Epidermal melanocyte (primary cell): ENCODE results near the gene BMPER.

Experiments used
- DNase-seq: peaks from one replicate; pipeline ENCODE4 v3.0.0; 2011; ENCODE audit warnings: low spot score; ENCODE audit not compliant: insufficient read length

BMPER gene

DNA sequence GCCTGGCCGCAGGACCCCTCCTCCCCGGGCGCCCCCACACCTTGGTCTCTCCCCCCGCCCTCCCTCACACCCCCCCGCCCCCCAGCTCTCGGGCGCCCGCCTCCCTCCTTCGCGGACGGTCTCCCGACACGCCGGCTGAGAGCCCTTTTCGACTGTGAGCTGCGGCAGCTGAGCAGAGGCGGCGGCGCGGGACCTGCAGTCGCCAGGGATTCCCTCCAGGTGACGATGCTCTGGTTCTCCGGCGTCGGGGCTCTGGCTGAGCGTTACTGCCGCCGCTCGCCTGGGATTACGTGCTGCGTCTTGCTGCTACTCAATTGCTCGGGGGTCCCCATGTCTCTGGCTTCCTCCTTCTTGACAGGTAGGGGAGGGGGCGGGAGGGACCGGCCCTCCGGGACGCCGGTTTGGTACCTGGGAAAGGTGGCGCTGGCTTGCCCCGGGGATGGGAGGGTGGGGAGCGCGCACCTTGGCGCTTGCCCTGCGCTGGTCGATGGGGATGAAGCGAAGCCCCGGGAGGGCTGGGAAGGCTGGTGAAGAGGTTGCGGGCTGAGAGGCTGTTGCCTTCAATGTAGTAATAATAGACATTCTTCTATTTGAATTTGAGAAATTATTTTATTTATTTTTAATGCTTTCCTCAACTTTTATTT is at the start of gene BMPER:
TSS of gene BMPER (plus strand) at position 151 of the 644 bp plus-strand sequence. CDS start at position 226, 75 bp downstream.
- DNase-seq, result no peak

DNA sequence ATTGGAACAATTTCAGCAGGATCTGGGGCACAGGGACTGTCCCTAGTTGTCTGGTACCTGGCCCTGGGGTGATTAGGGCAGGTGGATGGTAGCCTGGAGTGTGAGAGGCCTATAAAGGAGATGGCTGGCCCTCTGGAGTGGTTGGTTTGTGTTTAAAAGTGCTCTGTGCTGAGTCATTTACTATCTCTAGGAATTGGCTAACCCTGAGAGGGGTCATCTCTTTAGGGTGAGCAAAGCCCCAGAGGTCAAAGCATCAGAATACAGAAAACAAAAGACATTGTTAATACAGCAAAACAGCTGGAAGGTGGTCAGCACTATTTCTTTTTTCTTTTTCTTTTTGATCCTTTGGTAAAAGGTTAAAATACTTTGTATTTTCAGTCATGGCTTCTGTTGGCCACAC is 43.4 kb upstream of the BMPER start:
- no peak for DNase-seq

DNA sequence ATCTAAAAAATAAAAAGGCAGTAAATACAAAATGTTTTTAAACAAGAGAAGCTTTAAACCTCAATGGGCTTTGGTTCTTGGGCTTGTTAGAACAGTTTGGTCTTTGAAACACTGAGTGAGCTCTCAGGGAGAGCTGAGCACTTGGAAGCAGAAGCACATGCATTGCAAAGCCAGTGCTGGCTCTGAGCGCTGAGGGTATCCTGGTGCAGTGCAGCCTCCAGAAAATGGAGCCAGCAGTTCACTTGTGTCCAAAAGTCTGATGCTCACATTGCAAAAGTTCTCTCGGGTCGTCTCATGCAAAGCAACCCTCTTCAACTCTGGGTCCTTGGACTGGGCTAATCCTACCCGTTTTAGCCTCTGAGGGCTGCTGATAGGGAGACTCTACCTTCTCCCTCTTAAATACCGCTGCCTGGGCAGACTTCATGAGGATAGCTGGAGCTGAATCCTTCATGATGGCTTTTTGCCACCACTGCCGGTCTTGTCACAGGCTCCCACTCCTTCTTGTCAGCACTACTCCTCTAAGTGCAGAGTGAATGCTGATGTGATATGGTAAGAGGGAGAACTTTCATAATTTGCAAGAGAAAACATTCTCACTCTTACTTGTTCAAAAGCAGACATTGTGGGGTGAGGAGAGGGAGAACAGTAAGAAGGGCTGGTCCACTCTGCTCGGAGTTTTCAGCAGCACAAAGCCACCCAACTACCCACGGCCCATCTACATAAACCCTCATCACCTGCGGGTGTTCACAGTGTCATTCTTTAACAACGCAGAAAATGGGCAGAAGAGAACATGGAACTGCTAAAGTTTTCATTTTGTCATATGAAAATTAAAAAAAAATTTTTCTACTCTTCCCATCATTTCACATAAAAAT is 42.2 kb upstream of the BMPER start:
- DNase-seq, result no peak

DNA sequence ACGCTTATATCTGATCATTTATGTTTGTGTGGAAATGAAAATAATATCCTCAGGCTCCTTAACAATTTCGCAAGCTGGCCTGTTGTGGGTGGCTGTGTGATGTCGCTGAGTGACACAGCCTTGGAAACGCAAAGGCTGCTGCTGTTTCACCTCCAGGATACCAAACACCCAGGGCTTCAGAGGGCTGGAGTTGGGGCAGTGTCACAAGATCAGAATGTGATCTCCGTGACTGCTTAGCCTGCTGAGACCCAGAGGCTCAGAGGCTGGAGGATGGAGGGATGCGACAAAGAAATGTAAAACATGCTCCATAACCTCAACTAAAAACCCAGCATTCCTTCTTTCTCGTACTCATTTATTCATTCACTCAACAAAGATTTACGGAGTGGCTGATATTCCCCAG is 37.2 kb upstream of the BMPER start:
- peak; percentile 56 for DNase-seq

DNA sequence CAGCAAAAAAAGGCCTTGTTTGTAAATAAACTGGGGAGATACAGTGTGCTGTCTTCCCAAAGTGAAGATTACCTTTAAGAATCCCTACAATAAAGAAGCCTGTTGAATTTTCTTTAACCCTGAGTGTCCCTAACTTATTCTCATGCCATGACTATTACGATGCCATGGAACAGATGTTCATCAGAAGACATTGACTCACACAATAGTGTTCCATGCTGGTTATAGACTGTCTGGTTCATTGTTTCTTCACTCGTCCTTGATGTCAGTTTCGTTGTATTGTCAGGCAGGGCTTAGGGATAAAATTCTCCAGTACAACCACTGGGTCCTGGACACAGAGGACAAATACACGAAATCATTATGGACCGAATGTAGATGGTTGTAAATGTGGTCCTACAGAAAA is 36.2 kb upstream of the BMPER start:
- DNase-seq, result no peak

DNA sequence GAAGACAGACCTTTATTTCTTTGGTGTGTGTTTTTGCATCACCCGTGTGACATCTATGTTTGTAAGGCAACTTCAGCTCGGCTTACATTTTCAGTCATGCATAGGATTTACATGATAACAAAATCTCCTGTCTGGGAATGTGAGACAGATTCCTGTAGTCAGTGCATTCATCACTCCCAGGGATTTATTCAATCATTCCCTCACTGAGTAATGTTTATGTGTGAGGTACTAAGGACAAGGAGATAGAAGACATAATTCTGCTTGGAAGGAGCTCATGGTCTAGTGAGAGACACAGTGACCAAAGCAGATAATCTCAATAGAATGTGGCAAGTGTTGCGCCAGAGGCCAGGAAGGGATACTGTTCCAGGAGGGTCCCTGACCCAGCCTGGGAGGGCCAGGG is 35.2 kb upstream of the BMPER start:
- DNase-seq, result no peak

DNA sequence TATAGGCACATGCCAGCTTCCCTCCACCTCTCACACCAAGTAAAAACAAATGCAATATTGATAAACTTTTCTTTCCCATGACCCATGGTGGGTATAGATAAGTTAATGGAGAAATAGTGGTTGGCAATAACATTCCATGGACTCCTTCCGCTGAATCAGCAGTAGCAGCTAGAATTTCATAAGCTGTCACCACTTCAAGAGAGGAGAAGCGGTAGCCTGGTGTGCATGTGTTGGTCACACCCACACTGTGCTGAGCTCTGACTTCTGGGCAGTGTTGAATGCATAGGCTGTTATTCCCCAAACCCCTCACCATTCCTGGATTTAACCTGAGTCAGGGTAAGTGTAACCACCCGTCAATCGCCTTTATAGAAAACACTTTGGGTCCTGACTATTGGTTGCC is 32.5 kb upstream of the BMPER start:
- no peak for DNase-seq

DNA sequence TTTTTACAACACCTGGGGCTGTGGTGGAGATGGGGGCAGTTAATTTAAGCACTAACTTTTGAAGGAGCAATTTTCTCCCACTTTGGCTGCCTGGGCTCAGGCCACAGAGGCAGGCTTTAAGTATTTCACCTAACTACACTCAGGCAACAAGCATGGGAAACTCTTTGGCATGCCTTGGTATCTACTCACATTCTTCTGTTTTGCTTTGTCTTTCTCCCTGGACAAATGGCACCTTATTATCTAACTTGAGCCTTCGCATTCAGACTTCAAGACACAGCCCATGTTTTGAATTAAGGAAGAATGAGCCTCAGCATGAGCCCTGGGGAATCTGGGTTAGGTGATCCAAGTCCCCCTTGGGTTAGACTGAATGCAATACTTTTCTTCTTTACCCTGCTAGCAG is 31.8 kb upstream of the BMPER start:
- DNase-seq, result no peak

DNA sequence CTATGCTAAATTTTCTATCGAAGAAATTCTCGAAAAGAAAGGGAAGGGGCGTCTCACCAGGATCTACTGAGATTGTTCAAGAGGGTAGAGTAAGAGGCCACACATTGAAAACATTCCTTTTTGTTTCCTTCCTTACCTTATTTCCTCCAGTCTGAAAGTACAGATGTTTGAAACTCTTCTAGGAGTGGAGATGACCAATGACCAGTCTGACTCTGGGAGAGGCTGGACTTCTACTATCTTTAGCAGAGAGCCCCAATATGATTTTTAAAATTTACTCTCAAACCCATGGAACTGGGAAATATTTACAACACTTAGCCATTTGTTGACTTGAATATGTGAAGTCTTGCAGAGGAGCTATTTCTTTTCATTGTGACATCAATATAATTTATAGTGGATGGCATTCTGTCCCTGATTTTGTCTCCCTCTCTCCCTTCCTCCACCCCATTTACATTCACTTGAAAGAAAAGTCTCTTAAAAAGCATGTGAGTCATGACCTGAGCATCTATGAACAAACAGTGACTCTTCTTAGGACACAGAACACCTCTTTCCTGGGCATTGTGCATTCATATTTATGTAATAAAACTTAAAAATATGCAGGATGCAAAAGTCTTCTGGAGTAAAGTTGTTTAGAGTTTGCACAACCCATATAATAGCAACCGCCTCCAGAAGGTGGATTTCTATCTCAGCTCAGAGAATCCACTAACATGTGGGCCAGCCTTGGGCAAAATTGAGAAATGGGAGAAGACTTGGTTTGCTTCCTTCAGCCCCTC is 31.2 kb upstream of the BMPER start:
- DNase-seq, result no peak

DNA sequence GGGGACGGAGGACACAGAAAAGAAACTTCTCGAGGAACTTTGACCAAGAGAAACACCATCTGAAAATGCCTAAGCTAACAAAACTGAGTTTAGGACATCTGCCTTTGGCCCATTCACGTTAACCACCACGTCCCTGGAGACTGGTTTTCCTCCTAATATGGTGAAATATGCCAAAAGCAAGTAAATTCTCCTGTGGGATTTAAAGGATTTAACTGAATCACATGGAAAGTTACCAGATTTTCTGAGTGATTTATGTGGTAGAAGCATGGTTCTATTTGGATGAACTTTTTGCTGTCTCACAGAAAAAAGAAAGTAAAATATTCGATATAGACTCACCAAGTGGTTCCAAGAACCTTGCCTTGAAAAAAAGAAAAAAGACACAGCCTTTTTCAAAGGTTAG is 30.4 kb upstream of the BMPER start:
- DNase-seq, result no peak

DNA sequence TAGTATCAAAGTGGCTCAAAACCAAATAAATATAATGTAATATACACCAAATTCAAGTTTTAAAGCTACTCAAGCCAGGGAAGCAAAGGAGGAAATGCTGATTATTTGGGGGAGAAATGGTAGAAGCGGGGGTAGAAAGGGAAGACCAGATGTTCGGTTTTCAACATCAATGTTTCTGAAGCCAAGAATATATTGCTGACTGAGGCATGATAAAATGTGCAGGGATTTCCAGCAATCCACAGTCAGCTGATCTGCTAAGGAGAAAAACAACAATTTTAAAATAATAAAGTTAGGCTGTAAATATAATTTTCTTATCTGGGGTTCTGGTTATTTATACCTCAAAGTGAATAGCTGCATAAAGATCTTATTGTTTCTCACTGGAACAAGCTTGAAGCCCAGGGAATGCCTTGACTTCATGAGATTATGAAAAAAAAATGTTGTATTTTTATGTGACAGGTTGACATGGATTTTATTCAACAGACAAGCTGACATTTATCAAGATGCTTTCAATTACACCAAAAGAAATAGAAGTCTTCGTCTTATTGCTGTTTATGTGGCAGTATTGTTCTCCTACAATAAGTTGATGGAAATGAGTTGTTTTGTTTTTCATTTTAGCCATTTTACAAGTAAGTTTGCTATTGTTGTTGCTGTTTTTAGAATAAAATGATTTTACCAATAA is 28.6 kb upstream of the BMPER start:
- DNase-seq, result no peak

DNA sequence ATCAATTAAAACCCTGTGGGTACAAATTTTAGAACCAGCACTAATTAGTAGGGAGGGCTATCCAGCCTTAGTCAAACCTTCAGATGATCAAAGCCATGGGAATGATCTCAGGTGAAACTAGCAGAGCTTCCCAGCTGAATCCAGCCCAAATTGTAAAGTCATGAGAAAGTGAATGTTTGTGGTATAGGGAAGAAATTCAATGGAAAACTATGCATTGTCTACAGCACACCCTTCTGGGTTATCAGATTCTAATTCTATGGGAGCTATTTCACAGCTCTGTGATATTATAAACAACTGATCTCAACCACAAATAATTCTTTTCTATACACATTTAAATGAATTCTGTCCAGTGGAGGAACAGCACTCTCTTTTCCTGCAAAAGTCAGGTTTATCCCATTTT is 24.6 kb upstream of the BMPER start:
- no peak for DNase-seq

DNA sequence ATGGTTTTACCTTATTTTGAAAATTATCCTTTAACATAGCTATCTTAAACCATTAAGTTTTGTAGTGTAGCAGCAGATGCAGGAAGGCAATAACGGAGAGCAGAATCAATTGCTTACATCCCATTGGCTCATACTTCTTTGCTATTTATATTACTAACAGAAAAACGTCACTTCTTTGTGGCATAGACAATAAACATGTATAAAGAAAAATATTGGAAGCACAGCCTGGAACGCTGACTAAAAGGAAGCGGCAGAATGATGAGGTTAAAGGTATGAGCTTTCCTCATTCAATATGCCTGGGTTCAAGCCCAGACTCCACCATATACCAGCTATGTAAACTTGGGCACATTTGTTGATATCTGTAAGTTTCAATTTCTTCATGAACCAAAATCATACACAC is 24.0 kb upstream of the BMPER start:
- DNase-seq, result no peak

DNA sequence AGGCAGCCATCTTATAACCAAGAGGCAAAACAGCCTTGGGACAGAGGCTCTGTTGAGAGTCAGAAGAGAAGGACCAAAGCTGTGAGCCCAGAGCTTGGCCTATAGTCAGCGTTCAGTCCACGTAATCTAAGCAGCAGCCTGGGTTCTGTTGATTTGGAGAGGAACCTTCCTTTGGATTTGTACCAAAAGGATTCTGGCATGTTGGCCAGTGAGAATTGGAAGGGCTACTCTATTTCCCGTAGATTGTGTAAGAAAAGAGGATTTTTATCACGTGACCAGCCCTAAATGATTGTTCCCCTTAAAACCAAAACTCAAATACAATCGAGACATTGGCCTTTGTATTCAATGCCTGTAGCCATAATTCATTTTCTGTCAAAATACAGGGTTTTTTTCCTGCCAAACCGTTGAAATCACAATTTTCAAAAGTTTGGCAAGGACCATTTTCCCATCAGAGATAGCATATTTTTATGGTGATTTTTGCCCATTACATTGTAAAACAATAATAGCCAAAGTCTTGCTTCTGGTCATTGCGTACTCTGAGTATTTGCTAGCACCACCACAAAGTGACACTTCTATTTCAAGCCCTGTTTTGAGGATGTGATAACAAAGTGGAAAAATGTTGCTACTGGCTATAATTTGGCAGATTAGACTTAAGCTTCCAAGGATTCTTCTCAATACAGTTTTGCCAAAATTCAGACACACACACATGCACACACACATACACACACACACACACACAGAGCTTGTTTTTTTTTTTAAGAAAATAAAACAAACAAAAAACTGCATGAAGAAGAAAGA is 23.1 kb upstream of the BMPER start:
- no peak for DNase-seq

DNA sequence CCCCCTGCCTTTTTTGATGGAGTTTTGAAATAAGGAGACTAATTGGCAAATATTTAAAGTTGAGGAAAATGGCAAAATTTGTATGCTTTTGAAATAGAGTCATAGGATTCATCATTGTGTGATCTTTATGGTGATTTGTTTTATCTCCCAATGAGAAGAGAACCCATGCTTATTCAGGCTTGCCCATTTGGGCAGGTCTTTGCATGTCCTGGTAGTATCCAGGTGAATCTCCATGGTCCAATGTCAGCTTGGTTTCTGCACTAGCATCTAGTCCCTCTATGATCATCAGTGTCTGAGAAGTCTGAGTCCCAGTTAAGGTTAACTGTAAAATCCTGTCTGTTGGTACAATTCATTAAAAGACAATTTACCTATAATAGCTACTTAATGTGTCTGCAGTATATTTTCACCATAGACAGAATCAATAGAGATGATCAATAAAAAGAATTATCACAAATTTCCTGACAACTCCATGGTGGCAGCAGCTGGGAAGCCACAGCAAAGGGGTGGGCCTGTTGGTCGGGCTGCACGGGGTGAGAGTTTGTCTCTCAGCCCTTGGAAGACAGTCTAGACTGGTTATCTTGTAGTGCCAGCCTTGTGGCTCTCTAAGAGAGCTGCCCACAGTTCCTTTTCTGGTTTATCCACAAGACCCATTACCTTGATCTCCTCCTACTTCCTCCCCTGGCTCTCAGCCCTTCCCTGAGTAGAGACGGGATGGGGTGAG is 22.2 kb upstream of the BMPER start:
- no peak for DNase-seq

DNA sequence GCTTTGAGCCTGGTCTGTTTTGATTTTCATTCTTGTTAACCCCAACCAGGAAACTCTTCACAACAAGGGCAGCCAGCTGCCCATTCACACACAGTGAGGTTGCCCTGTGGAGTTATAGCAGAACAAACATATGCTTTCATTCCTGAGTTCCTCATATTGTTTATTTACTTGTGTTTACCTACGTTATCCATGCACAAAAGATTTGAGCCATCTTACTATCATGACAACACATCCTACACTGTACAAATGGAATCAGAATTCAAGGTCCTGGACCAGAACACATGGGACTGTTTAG is 21.7 kb upstream of the BMPER start:
- DNase-seq, result no peak

DNA sequence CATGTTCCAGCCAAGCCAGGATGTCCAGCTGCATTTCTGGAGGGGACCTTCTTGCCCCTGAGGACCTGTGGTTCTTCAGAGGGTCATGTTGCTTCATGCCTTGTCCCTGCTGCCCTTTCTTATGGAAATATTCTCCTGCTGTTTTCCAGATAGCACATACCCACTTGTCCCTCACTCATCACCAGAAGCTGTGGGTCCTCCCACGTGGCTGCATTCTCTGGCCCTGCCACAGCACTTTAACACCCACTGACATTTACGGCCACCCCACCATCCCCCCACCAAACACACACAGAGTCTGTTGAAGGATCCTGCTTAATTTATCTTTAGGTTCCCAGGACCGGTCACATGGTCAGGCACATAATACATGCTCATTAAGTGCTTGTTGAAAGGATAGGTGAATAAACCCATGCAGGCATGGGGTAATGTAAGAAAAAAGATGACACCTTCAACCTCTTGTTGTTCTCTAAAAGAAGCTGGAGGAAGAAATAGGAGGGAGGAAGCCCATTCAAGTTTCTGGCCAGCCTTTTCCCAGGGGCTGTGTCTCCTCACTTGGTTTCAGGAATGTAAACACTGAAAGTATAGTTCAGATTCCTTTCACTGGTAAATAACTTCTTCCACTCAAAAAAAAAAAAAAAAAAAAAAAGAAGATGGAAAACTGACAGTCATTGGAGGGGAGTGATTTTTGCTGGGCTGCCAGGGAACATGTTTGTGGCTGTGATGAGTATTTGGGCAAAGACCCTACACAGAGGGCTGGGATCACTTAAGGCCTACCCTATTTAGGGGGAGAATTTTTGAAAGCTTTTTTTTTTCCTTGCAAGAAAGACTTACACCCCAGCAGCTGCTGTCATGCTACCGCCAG is 19.8 kb upstream of the BMPER start:
- DNase-seq, result no peak

DNA sequence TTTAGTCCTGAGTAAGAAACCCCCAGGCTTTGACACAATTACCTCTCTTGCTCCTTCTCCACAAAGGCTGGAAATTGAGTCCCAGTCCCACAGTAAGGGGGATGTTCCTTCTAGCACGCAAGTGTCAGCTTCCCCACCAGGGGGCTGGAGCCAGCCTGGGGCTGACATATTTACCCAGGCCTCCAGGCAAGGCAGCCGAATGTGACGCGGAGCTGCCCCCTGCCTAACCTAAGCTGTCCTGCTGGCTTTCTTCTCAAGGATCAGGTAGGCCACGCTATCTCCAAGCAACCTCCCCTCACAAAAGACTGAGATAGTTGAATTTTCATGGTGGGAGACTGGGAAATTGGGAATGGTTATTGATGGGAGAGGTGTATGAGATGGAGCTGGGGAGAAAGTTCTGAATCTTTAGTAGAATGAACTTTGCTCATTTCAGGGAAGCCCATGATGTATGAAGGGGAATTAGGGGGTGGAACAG is 19.2 kb upstream of the BMPER start:
- no peak for DNase-seq

DNA sequence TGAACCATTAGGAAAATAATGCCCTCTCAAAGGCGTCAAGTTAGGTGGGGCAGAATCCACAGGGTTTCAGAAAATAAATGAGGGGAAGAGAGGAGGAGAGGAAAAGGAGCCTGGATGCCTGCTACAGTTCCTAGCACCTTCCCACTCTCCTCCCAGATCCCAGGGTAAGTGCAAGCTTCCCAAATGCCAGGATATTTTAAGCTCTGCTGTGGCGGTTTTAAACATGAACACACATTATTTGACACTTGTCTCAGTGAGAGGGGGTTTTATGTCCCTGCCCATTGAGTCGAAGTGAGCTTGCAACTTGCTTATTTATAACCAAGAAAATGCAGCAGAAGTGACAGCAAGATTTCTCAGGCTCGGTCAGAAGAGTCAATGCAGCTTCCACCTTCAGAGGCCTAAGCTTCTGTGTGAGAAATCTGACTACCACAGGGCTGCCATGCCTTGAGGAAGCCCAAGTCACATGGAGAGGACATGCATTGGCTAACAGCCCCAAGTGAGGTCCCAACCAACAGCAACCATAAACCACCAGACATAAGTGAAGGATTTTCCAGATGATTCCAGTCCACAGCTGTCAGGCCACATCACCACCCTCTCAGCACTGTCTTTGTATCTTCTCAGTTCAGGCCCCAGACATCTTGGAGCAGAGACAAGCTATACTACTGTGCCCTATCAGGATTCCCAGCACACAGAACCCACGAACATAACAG is 17.9 kb upstream of the BMPER start:
- no peak for DNase-seq
